Measurements from ENCODE around the gene BAG3.

Gene BAG3

GRCh38 chr10:119725517-119725827, 74.3 kb downstream of the BAG3 start (continued):
- TF ChIP-seq ZBTB10 (tag by site-specific recombination; IDR thresholded peaks at IDR 0.05) (peak; percentile 54; the same call in 1 of the 2 replicates), INSM2 (tag by site-specific recombination; IDR thresholded peaks at IDR 0.05) (0 out of 2 replicates have a peak, but pooled peaks have one; percentile 58), ZNF114 (tag by site-specific recombination; IDR thresholded peaks at IDR 0.05) (no peak), PRDM4 (tag by site-specific recombination; IDR thresholded peaks at IDR 0.05) (no peak), GLI2 (tag by site-specific recombination; IDR thresholded peaks at IDR 0.05; ENCODE audit: borderline replicate concordance, low read depth) (no peak), ZNF341 (tag by site-specific recombination; IDR thresholded peaks at IDR 0.05; ENCODE audit: low read depth) (peak; percentile 96), HOXC10 (CRISPR knock-in tag; IDR thresholded peaks at IDR 0.05) (no peak), ZNF449 (tag by site-specific recombination; IDR thresholded peaks at IDR 0.05) (no peak), ZNF843 (tag by site-specific recombination; IDR thresholded peaks at IDR 0.05) (0 out of 2 replicates have a peak, but pooled peaks have one; percentile 49), ZSCAN16 (tag by site-specific recombination; IDR thresholded peaks at IDR 0.05) (peak; percentile 53; the same call in 1 of the 2 replicates), REPIN1 (tag by site-specific recombination; IDR thresholded peaks at IDR 0.05; ENCODE audit: low read depth) (no peak), MEIS1 (CRISPR knock-in tag; IDR thresholded peaks at IDR 0.05; ENCODE audit: borderline replicate concordance) (no peak), SP2 (tag by site-specific recombination; IDR thresholded peaks at IDR 0.05) (no peak), ZNF768 (tag by site-specific recombination; IDR thresholded peaks at IDR 0.05) (no peak), ZNF169 (tag by site-specific recombination; IDR thresholded peaks at IDR 0.05) (no peak), ZNF501 (tag by site-specific recombination; IDR thresholded peaks at IDR 0.05) (peak; percentile 96), ZNF76 (tag by site-specific recombination; IDR thresholded peaks at IDR 0.05; ENCODE audit: borderline replicate concordance, low read depth) (peak; percentile 39; the same call in 1 of the 2 replicates), WT1 (tag by site-specific recombination; IDR thresholded peaks at IDR 0.05) (no peak), ZNF600 (tag by site-specific recombination; IDR thresholded peaks at IDR 0.05) (peak; percentile 81), ZBTB26 (tag by site-specific recombination; optimal IDR thresholded peaks at IDR 0.05) (peak; percentile 93), HIC1 (tag by site-specific recombination; IDR thresholded peaks at IDR 0.05) (peak; percentile 92), HOXA7 (CRISPR knock-in tag; IDR thresholded peaks at IDR 0.05; ENCODE audit: borderline replicate concordance) (no peak), ZSCAN5A (tag by site-specific recombination; IDR thresholded peaks at IDR 0.05) (0 out of 2 replicates have a peak, but pooled peaks have one; percentile 46), ZBTB21 (tag by site-specific recombination; IDR thresholded peaks at IDR 0.05) (no peak), ZNF488 (tag by site-specific recombination; IDR thresholded peaks at IDR 0.05) (0 out of 2 replicates have a peak, but pooled peaks have one; percentile 27), KLF9 (tag by site-specific recombination; IDR thresholded peaks at IDR 0.05; ENCODE audit: low read depth) (no peak), SCRT2 (tag by site-specific recombination; IDR thresholded peaks at IDR 0.05) (no peak)

Measured in HEK293 (cell line).